Middle frontal gyrus (tissue), 1 donor: ENCODE data around the gene PRR5.
"Not testable (repeated sequence)": the region's sequence is repeated elsewhere in the genome, so short reads cannot be mapped to it uniquely, and the experiment has no call there.

Experiments
- DNase-seq: peaks from one replicate; pipeline ENCODE4 v3.0.0-alpha.2; 2015; ENCODE audit warnings: low spot score; ENCODE audit errors: extremely low spot score

PRR5 gene

DNA sequence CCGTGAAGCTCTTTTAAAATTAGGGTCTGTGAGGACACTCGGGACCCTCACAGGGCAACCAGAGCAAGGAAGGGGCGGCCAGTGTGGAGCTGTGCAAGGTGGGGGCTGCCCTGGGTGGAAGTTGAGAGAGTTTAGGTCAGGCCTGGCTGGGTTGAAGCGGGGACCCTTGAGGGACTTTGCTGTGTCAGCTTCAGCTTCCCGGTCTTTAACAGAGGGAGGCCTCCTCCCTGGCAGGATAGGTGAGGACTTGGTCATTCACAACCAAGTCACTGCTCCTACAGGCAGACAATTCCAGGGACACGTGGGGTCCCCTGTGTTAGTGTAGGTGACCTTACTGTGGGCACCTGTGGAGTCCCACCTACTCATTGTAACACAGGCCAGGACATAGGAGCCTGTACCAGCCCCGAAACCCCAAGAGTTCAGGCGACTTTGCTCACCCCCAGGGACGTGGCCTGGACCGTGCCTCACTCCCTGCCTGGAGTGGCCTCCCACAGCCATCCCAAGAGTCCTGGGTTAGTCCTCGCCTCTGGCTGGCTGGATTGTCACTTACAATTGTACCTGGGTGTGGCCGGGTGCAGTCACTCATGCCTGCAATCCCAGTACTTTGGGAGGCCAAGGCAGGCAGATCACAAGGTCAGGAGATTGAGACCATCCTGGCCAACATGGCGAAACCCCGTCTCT is 31.6 kb downstream of the PRR5 start:
- no peak for DNase-seq

- DNase-seq: no peak
These were observed 32.3 kb downstream of the PRR5 start for GRCh38 chr22:44734278-44734677.

- DNase-seq: no peak
These were observed 33.0 kb downstream of the PRR5 start for GRCh38 chr22:44734801-44735517.

GRCh38 chr22:44735518-44736428 is 33.8 kb downstream of the PRR5 start:
- no peak for DNase-seq

DNA sequence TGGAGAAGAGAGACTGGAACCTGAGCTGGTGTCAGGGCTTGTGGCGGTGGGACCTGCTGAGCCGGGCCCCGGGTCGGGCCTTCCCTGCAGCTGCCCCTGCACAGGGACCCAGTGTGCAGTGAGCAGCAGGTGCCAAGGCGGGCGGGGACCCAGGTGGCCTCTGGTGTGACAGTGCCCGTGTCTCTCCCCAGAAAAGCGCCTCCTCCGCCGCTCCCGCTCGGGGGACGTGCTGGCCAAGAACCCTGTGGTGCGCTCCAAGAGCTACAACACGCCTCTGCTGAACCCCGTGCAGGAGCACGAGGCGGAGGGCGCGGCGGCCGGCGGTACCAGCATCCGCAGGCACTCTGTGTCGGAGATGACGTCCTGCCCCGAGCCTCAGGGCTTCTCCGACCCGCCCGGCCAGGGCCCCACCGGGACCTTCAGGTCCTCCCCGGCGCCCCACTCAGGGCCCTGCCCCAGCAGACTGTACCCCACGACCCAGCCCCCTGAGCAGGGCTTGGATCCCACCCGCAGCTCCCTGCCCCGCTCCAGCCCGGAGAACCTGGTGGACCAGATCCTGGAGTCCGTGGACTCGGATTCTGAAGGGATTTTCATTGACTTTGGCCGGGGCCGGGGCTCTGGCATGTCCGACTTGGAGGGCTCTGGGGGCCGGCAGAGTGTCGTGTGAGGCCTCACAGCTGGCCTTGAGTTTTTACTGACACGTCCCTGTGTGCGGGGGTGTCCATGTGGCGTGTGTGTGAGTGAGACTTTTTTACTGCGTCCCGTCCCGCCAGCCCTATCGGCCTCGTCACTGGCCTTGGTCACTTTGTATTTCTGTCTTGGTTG is 34.8 kb downstream of the PRR5 start:
- DNase-seq: no peak

GRCh38 chr22:44737406-44738346 is 35.7 kb downstream of the PRR5 start:
- DNase-seq: no peak

DNA sequence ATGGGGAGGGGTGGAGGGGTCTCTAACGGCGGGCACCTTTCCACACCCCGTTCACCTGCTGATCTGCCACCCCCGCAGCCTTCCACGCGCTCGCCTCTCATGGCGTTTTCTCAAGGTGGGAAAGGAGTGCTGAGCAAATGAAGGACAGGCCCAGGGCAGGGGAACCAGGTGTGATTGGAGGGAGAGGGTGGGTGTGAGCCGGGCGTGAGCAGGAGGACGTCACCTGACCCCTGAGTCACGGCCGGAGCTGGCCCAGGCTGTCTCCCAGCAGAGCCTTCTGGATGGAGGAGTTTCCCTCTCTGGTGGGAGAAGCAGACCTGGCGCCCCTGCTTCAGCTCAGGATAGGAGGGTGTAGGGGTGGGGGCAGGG is 36.3 kb downstream of the PRR5 start:
- DNase-seq: no peak

DNA sequence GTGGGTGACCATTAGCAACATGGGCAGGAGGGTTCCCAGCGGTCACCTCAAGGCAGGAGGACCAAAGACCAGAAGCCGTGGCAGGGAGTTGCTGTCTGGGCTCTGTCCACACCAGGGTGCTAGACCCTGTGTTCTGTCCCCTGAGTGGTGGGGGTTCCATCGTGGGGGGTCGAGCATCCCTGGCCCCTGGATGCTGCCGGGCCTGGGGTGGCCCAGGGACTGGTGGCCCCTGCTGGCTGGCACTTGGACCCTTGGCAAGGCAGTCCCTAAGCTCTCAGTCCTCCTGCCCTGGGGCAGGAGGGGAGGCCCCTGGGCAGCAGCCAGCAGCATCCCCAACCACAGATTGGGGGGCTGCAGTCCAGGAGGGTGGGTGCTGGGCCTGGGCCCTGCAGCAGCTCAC is 37.0 kb downstream of the PRR5 start:
- DNase-seq: no peak

DNA sequence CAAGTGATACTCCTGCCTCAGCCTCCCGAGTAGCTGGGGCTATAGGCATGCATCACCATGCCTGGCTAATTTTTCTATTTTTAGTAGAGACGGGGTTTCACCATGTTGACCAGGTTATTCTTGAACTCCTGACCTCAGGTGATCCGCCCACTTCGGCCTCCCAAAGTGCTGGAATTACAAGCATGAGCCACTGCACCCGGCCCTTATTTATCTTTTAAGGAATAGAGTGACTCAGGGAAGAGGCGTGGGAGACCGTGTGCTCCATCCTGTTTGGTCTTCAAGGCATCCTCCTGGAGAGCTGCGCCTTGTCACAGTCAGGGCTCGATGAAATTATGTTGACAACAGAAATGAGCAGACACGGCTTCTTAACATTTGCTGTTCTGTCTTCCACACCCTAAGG is 37.7 kb downstream of the PRR5 start:
- DNase-seq: not testable (repeated sequence)

DNA sequence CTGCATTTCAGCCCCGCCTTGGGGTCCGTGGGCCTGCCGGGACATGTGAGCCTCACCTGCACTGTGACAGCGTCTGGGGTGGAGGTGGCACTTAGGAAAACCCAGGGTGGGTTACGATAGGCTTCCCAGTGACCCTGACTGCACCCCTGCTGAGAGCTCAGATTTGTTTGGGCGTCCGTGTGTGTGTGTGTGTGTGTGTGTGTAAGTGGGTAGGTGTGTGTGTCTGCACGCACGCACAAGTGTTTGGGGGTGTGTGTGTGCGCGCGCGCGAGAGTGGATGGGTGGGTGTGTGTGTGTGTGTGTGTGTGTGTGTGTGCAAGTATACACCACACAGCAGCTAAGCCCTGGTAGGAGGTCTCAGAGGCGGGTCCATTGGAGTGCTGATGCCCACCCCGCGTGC is 38.3 kb downstream of the PRR5 start:
- DNase-seq: no peak

GRCh38 chr22:44741929-44742328 is 39.9 kb downstream of the PRR5 start:
- DNase-seq: no peak

- DNase-seq: no peak
These were observed 41.2 kb downstream of the PRR5 start for GRCh38 chr22:44743247-44743646.

- no peak for DNase-seq
These were observed 41.8 kb downstream of the PRR5 start for GRCh38 chr22:44743804-44744211.

DNA sequence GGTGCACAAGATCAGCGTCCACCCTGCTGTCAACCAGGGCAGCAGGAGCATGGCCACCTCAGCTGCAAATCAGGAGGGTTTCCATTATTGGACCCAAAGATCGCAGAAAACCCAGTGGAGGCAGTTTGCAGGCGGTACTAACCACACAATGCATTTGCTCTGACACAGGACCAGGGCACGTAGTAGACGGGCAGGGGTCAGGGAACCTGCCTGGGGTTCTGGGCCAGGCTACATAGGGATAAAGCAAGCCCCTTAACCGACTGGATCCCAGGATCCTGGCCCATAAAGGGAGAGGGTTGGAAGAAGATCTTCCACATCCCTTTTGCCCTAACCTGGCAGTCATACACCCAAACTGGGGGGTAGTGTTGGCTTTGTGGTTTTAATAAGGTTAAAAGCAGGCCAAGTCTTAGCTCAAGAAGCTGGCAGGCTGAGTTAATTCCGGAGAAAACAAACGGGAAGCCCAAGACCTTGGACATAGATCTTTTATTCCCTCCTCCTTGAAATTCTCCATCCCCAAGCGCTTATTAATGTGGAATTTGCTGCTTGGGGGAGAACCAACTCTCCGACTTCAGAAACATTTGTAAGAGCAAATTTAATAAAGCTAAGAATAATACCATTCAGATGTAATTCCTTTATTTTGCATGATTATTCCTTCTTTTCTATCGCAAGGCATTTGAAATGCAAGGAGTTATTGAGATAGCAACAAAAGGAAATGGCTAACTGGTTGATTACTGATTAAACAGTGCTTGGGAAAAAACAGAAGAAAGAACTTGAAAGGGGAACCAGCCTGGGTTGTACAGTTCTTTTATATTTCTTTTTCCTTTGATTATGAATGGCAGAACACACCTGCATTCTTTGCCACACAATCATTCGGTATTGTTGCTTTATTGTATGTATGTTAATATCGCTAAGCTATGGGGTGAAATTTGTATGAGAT is 44.1 kb downstream of the PRR5 start:
- DNase-seq: no peak

GRCh38 chr22:44747784-44748127 is 45.8 kb downstream of the PRR5 start:
- not testable (repeated sequence) for DNase-seq

DNA sequence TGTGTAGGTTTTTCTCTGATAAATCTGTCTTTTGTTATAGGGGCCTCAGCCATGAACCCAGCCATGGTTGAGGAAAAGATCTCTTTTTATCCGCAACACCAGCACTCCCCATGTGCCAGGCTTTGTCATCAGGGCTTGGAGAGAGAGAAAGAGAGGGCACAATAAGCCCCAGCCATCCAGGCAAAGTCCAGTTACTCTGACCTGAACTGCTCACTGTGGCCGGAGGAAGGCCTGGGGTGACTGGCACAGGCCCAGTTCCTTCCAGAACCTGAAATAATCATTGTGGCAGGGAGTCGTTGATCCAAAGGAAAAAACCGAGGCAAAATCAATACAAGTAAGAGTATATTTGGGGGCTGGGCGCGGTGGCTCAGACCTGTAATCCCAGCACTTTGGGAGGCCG is 46.5 kb downstream of the PRR5 start:
- DNase-seq: no peak

DNA sequence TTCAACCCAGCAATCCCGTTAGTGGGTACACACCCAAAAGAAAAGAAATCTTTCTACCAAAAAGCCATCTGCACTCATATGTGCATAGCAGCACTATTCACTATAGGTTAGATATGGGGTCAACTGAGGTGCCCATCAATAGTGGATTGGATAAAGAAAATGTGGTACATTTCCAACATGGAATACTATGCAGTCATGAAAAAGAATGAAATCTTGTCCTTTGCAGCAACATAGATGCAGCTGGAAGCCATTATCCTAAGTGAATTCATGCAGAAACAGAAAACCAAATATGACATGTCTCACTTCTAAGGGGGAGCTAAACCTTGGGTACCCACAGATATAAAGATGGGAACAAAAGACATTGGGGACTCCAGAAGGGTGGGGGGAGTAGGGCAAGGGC is 48.5 kb downstream of the PRR5 start:
- no peak for DNase-seq

DNA sequence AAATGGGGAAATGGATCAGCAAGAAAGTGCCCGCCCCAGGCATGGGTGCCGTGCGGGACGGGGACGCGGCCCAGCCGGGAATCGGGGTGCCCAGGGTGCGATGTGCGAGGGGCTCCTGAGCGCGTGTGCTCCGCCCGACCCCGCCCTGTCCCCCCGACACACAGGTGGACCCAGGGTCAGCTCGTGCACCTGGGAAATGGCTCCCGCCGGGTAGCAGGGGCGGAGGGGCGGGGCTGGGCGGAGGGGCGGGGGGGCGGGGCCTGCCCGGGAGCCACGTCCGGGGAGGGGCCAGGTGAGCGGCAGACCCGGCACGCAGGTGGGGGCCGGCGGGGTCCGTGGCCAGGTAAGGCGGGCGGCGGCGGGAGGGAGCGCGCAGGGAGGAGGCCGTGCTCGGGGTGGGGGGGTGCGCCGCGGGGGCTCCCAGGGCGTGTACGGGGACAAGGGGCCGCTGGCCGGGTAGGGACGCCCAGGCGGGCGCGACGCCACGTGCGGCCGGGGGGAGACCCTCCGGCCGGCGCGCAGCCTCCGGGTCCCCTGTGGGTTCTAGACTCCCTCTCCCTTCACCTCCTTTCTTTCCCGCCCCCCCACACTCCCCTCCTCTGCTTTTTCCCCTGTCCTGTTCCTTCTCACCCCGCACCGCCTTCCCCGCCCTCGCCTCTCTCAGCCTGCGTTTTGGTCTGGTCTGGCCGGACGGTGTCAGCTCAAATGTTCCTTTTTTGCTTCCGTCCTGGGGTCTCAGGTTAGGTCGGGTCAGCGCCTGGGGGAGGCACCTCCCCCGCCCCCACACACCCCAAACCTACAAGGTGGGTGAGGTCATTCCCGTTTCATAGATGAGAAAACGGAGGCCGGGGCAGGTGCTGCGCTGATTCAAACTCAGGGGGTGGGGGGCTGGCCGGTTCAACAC is 50.5 kb downstream of the PRR5 start, which contains the start of gene ARHGAP8:
TSS of gene ARHGAP8 (plus strand) at position 291 of the 904 bp plus-strand sequence. CDS start 33,953 bp downstream, outside the sequence.
- no peak for DNase-seq
